Peyer's patch (tissue), 4 donors: ENCODE data around the gene GALNT17.

Experiments used
- CTCF ChIP-seq, 6 experiments: fragments of 450-650 bp in 4 of 6; fragments of 200-600 bp in 2 of 6; sonication (generic) in 1 of 6; IDR thresholded peaks; one replicate each; pipeline ENCODE4 v1.5.1; 2017 to 2019; ENCODE audit warnings: antibody characterized with exemption in 6 of 6, mild to moderate bottlenecking in 3 of 6, moderate library complexity in 1 of 6
- POLR2A ChIP-seq, 2 donors: fragments of 450-650 bp; IDR thresholded peaks; one replicate each; pipeline ENCODE4 v1.5.1; 2017; ENCODE audit warnings: antibody characterized with exemption in 2 of 2, mild to moderate bottlenecking in 2 of 2, moderate library complexity in 2 of 2

GRCh38 chr7:71555758-71556157 lies 423.8 kb downstream of the GALNT17 start:
- TF ChIP-seq CTCF (IDR thresholded peaks at IDR 0.05), result no peak
- no peak for TF ChIP-seq POLR2A (IDR thresholded peaks at IDR 0.05)
